GM23248 (cell line): Measurements from ENCODE around the gene CFAP100. TPM values are rescaled to one million over a fixed set of nuclear protein-coding genes. Genes with fewer than 3 reads are reported as not detected.

Source experiments
- DNase-seq: peaks from one replicate; pipeline ENCODE4 v3.0.0-alpha.2; 2015
- H2AFZ ChIP-seq: fragments of 200-600 bp; sonication (generic); 2 replicates; pipeline ENCODE4 v1.6.1; 2016; ENCODE audit warnings: antibody characterized with exemption
- H3F3A ChIP-seq: fragments of 200-600 bp; sonication (generic); 2 replicates; pipeline ENCODE4 v1.6.1; 2016; ENCODE audit warnings: mild to moderate bottlenecking, antibody characterized with exemption, mixed run types; ENCODE audit not compliant: insufficient read depth
- H3K27ac ChIP-seq: fragments of 200-600 bp; sonication (generic); 2 replicates; pipeline ENCODE4 v1.5.1; 2016; ENCODE audit warnings: mild to moderate bottlenecking
- H3K27me3 ChIP-seq: fragments of 200-600 bp; sonication (generic); replicated peaks from 2 replicates; pipeline ENCODE4 v1.6.1; 2016; ENCODE audit warnings: mild to moderate bottlenecking; ENCODE audit not compliant: insufficient read depth
- H3K36me3 ChIP-seq: fragments of 200-600 bp; sonication (generic); 2 replicates; pipeline ENCODE4 v1.6.1; 2016; ENCODE audit warnings: low read depth, mild to moderate bottlenecking
- H3K4me1 ChIP-seq: fragments of 200-600 bp; sonication (generic); 2 replicates; pipeline ENCODE4 v1.6.1; 2016; ENCODE audit warnings: mild to moderate bottlenecking; ENCODE audit not compliant: insufficient read depth
- H3K4me2 ChIP-seq: fragments of 200-600 bp; sonication (generic); one replicate; pipeline ENCODE4 v1.6.1; 2016; ENCODE audit warnings: mild to moderate bottlenecking; ENCODE audit not compliant: unreplicated experiment
- H3K4me3 ChIP-seq: fragments of 200-600 bp; sonication (generic); 2 replicates; pipeline ENCODE4 v1.5.1; 2016; ENCODE audit warnings: mild to moderate bottlenecking
- H3K79me2 ChIP-seq: fragments of 200-600 bp; sonication (generic); 2 replicates; pipeline ENCODE4 v1.6.1; 2016; ENCODE audit warnings: mild to moderate bottlenecking; ENCODE audit not compliant: insufficient read depth
- H3K9ac ChIP-seq: fragments of 200-600 bp; sonication (generic); 2 replicates; pipeline ENCODE4 v1.6.1; 2016; ENCODE audit warnings: mild to moderate bottlenecking
- H3K9me2 ChIP-seq: fragments of 200-600 bp; sonication (generic); 2 replicates; pipeline ENCODE4 v1.6.1; 2016; ENCODE audit warnings: mixed run types, mild to moderate bottlenecking, moderate library complexity; ENCODE audit not compliant: insufficient read depth
- H3K9me3 ChIP-seq: fragments of 200-600 bp; sonication (generic); one replicate; pipeline ENCODE4 v1.6.1; 2017; ENCODE audit warnings: low read depth
- H4K20me1 ChIP-seq: fragments of 200-600 bp; sonication (generic); 2 replicates; pipeline ENCODE4 v1.6.0; 2016; ENCODE audit not compliant: insufficient read depth
- EZH2 ChIP-seq: fragments of 200-600 bp; sonication (generic); IDR thresholded peaks from 2 replicates; pipeline ENCODE4 v1.6.1; 2018; ENCODE audit warnings: antibody characterized with exemption, mild to moderate bottlenecking; ENCODE audit not compliant: insufficient read depth, poor library complexity, severe bottlenecking
- EZH2phosphoT487 ChIP-seq: fragments of 200-600 bp; sonication (generic); IDR thresholded peaks from 2 replicates; pipeline ENCODE4 v1.6.1; 2018; ENCODE audit warnings: antibody characterized with exemption, moderate library complexity, mild to moderate bottlenecking, low read depth; ENCODE audit not compliant: insufficient read depth
- WGBS, 2 experiments: methylation state at CpG; one replicate each; pipeline ENCODE4 v1.1.6; 2015 to 2017; ENCODE audit warnings: low lambda C conversion rate in 2 of 2, low coverage in 1 of 2; ENCODE audit errors: missing lambda C conversion rate in 2 of 2; 5-methylcytosine and 5-hydroxymethylcytosine counted together
- in situ Hi-C: fragments of 300-500 bp; cut with MboI; formaldehyde crosslinking; loops from 2 replicates; pipeline ENCODE4 v1.15.0; 2020
- polyA plus RNA-seq: library from polyadenylated mRNA; unstranded; fragments of >200 nt; fragmentation: Nextera tagmentation; extraction: Ambion mirVana; gene quantifications from 2 replicates; pipeline ENCODE4 v1.2.1, GENCODE V29; 2016
- total RNA-seq: library from RNA; depleted of rRNA; stranded (reverse); fragments of >200 nt; shearing (Covaris generic); gene quantifications from 2 replicates; pipeline ENCODE4 v1.2.3, GENCODE V29; 2014

Gene CFAP100
- total and polyA plus RNA-seq, 2 experiments from 2014 or later = not detected

- H3K9me3 ChIP-seq = no peaks in the 10 kb centered on the region
- no peak overlapping the region for H3K4me3 ChIP-seq
- no peaks in the 10 kb centered on the region for H3K9me2 ChIP-seq
- H4K20me1 ChIP-seq = no peaks in the 10 kb centered on the region
- in situ Hi-C loops = loop anchor here (25.0 kb wide), 1 partner anchor 415 kb away; the partner anchor contains the start of gene ROPN1B
- 0 out of 2 replicates have a peak, but pooled peaks cover 10% of the 10 kb centered on the region for H3K27me3 ChIP-seq
- no peaks in the 10 kb centered on the region for H3K4me1 ChIP-seq
- no peaks in the 10 kb centered on the region for H3K79me2 ChIP-seq
- H2AFZ ChIP-seq = no peak overlapping the region
- no peak overlapping the region for H3K4me2 ChIP-seq
- DNase-seq = no peak
- no peak overlapping the region for H3K27ac ChIP-seq
- 84% methylated on average over 3 of the region's 3 CpGs for WGBS, 2 experiments
- H3K9ac ChIP-seq = no peak overlapping the region
- H3F3A ChIP-seq = no peaks in the 10 kb centered on the region
- H3K36me3 ChIP-seq = no peaks in the 10 kb centered on the region
- TF ChIP-seq EZH2phosphoT487 = no peak
Measured at GRCh38 chr3:126377211-126377610, 17.5 kb upstream of the CFAP100 start.

- TF ChIP-seq EZH2 (no peak), EZH2phosphoT487 (no peak)
- no peaks in the 10 kb centered on the region for H4K20me1 ChIP-seq
- H3K27ac ChIP-seq = no peak overlapping the region
- no peak for DNase-seq
- H3K9ac ChIP-seq = no peak overlapping the region
- no peaks in the 10 kb centered on the region for H3K9me2 ChIP-seq
- H3K4me1 ChIP-seq = no peaks in the 10 kb centered on the region
- 0 out of 2 replicates have a peak, but pooled peaks cover 10% of the 10 kb centered on the region for H3K27me3 ChIP-seq
- H3K4me3 ChIP-seq = no peak overlapping the region
- no peaks in the 10 kb centered on the region for H3F3A ChIP-seq
- no peaks in the 10 kb centered on the region for H3K79me2 ChIP-seq
- 40 to 45% methylated on average over 6 of the region's 6 CpGs for WGBS, 2 experiments
- H3K9me3 ChIP-seq = no peaks in the 10 kb centered on the region
- in situ Hi-C loops = loop anchor here (25.0 kb wide), 1 partner anchor 416 kb away; the partner anchor contains the start of gene ROPN1B
- no peaks in the 10 kb centered on the region for H3K36me3 ChIP-seq
- H3K4me2 ChIP-seq = no peak overlapping the region
- H2AFZ ChIP-seq = no peak overlapping the region
Measured at GRCh38 chr3:126378341-126378751, 16.4 kb upstream of the CFAP100 start.

- Histone ChIP-seq H3K9me3 (no peaks in the 10 kb centered on the region), H3K9me2 (no peaks in the 10 kb centered on the region), H2AFZ (no peak overlapping the region), H3K4me3 (no peak overlapping the region), H3F3A (no peaks in the 10 kb centered on the region), H3K79me2 (no peaks in the 10 kb centered on the region), H3K36me3 (no peaks in the 10 kb centered on the region), H3K4me1 (no peaks in the 10 kb centered on the region), H3K27me3 (peaks cover 15% of the 10 kb centered on the region; the same call in 1 of the 2 replicates), H3K9ac (no peak overlapping the region), H3K4me2 (no peak overlapping the region), H4K20me1 (no peaks in the 10 kb centered on the region), H3K27ac (no peak overlapping the region)
- DNase-seq = no peak
- WGBS, 2 experiments = 59 to 67% methylated on average over 16 to 17 of the region's 17 CpGs
- in situ Hi-C loops = loop anchor here (25.0 kb wide), 1 partner anchor 418 kb away; the partner anchor contains the start of gene ROPN1B
- TF ChIP-seq EZH2phosphoT487 (no peak), EZH2 (no peak)
Measured at GRCh38 chr3:126380011-126380768, 14.5 kb upstream of the CFAP100 start.

GRCh38 chr3:126381966-126382365, 12.7 kb upstream of the CFAP100 start:
- Histone ChIP-seq H3F3A (no peaks in the 10 kb centered on the region), H3K36me3 (no peaks in the 10 kb centered on the region), H3K9me2 (no peaks in the 10 kb centered on the region), H3K4me1 (no peaks in the 10 kb centered on the region), H2AFZ (no peak overlapping the region), H3K27me3 (peaks cover 15% of the 10 kb centered on the region; the same call in 1 of the 2 replicates), H3K4me3 (no peak overlapping the region), H3K9ac (no peak overlapping the region), H3K9me3 (no peaks in the 10 kb centered on the region), H4K20me1 (no peaks in the 10 kb centered on the region), H3K27ac (no peak overlapping the region), H3K79me2 (no peaks in the 10 kb centered on the region), H3K4me2 (no peak overlapping the region)
- peak; percentile 14 for DNase-seq
- TF ChIP-seq EZH2phosphoT487 = no peak
- no peak for TF ChIP-seq EZH2
- WGBS, 2 experiments = 0 to 3% methylated on average over 2 of the region's 2 CpGs
- in situ Hi-C loops = loop anchor here (25.0 kb wide), 1 partner anchor 420 kb away; the partner anchor contains the start of gene ROPN1B
